NCI-H187 (cell line): ENCODE measurements around the gene OGFOD3.

ENCODE experiments used
- DNase-seq, 2 experiments: peaks; one replicate each; lab custom pipeline; 2025; lab: John Stamatoyannopoulos, UW

The OGFOD3 gene

GRCh38 chr17:82446649-82447048, 28.3 kb upstream of the OGFOD3 start:
- DNase-seq: no peak

- DNase-seq: no peak
These were observed 27.7 kb upstream of the OGFOD3 start for GRCh38 chr17:82446124-82446523.

GRCh38 chr17:82445542-82445941, 27.2 kb upstream of the OGFOD3 start:
- no peak for DNase-seq

GRCh38 chr17:82444941-82445521, 26.6 kb upstream of the OGFOD3 start:
- no peak for DNase-seq

GRCh38 chr17:82444284-82444893, 26.0 kb upstream of the OGFOD3 start:
- DNase-seq: no peak

GRCh38 chr17:82443465-82444283, 25.3 kb upstream of the OGFOD3 start:
- DNase-seq: no peak

- DNase-seq: no peak
These were observed 24.5 kb upstream of the OGFOD3 start for GRCh38 chr17:82442643-82443464.

GRCh38 chr17:82441691-82442487, 23.5 kb upstream of the OGFOD3 start:
- DNase-seq: no peak

GRCh38 chr17:82440991-82441627, 22.7 kb upstream of the OGFOD3 start:
- DNase-seq: peak; percentile 30 to 54

GRCh38 chr17:82440469-82440981, 22.1 kb upstream of the OGFOD3 start:
- no peak for DNase-seq

GRCh38 chr17:82439829-82440365, 21.5 kb upstream of the OGFOD3 start:
- no peak for DNase-seq

- no peak for DNase-seq
These were observed 20.9 kb upstream of the OGFOD3 start for GRCh38 chr17:82439194-82439828.

- DNase-seq: no peak
These were observed 20.2 kb upstream of the OGFOD3 start for GRCh38 chr17:82438401-82439193.

GRCh38 chr17:82437325-82437668, 18.9 kb upstream of the OGFOD3 start:
- DNase-seq: no peak

- DNase-seq: no peak
These were observed 18.4 kb upstream of the OGFOD3 start for GRCh38 chr17:82436601-82437324.

GRCh38 chr17:82435601-82436583, 17.5 kb upstream of the OGFOD3 start:
- no peak for DNase-seq

GRCh38 chr17:82435103-82435502, 16.7 kb upstream of the OGFOD3 start:
- no peak for DNase-seq
